ENCODE data around the gene STARD8. TPM values are rescaled to one million over a fixed set of nuclear protein-coding genes. Genes with fewer than 3 reads are reported as not detected.

STARD8 gene
- polyA plus RNA-seq, 1 donor from 2014 or later, result 0.09 TPM

DNA sequence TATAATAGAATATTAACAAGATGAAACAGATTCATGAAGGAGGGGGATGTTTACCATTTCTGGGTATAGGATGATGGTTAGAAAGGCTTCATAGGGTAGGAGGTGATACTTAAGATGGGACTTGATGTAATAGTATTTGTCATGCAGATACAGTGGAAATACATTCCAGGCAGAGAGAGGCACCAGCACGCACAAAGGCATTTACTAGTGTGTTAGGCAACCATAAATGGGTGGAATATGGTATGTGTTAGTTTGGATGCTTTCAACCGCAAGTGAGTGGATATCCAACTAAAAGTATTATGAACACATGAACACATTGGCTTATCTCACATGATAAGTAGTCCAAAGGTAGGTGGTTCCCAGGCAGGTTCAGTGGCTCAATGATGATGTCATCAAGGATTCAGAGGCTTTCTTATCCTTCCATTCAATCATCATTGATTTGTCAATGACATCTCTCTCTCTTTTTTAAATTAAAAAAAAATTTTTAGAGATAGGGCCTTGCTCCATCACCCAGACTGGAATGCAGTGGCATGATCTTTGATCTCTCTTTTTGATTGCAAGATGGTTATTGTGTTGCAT, 12.7 kb upstream of the STARD8 start:
- H3F3A ChIP-seq (ENCODE audit: insufficient read depth, low read length, poor library complexity, severe bottlenecking), result no peaks in the 10 kb centered on the region
- H3K27me3 ChIP-seq (ENCODE audit: insufficient read depth, low read depth, low read length), result no peaks in the 10 kb centered on the region
- H3K4me3 ChIP-seq (ENCODE audit: low read length), result no peak overlapping the region
- H3K27ac ChIP-seq (ENCODE audit: low read length), result no peak overlapping the region
- H3K36me3 ChIP-seq (ENCODE audit: insufficient read depth, low read length), result no peaks in the 10 kb centered on the region
- H3K9me2 ChIP-seq (ENCODE audit: insufficient read depth, low read length), result no peaks in the 10 kb centered on the region
- no peak overlapping the region for H3K9ac ChIP-seq (ENCODE audit: low read length)
- no peak overlapping the region for H2AFZ ChIP-seq (ENCODE audit: low read depth, low read length)
- no peak overlapping the region for H3K4me2 ChIP-seq (ENCODE audit: low read length)
- TF ChIP-seq TAF1 (IDR thresholded peaks at IDR 0.05; ENCODE audit: low read depth) (no peak), POLR2AphosphoS5 (IDR thresholded peaks at IDR 0.05) (no peak), EP300 (conservative IDR thresholded peaks at IDR 0.05; ENCODE audit: poor library complexity, severe bottlenecking) (no peak), RAD21 (conservative IDR thresholded peaks at IDR 0.05) (no peak), SMC3 (conservative IDR thresholded peaks at IDR 0.05; ENCODE audit: poor library complexity) (no peak), MXI1 (conservative IDR thresholded peaks at IDR 0.05; ENCODE audit: poor library complexity, severe bottlenecking) (no peak), EZH2 (IDR thresholded peaks at IDR 0.05; ENCODE audit: borderline replicate concordance, insufficient read depth, low read length, poor library complexity, severe bottlenecking) (no peak)
- TF ChIP-seq, protein P1, sequence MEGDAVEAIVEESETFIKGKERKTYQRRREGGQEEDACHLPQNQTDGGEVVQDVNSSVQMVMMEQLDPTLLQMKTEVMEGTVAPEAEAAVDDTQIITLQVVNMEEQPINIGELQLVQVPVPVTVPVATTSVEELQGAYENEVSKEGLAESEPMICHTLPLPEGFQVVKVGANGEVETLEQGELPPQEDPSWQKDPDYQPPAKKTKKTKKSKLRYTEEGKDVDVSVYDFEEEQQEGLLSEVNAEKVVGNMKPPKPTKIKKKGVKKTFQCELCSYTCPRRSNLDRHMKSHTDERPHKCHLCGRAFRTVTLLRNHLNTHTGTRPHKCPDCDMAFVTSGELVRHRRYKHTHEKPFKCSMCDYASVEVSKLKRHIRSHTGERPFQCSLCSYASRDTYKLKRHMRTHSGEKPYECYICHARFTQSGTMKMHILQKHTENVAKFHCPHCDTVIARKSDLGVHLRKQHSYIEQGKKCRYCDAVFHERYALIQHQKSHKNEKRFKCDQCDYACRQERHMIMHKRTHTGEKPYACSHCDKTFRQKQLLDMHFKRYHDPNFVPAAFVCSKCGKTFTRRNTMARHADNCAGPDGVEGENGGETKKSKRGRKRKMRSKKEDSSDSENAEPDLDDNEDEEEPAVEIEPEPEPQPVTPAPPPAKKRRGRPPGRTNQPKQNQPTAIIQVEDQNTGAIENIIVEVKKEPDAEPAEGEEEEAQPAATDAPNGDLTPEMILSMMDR (IDR thresholded peaks at IDR 0.05; ENCODE audit: poor library complexity, severe bottlenecking), result no peak
- TF ChIP-seq, protein P2, sequence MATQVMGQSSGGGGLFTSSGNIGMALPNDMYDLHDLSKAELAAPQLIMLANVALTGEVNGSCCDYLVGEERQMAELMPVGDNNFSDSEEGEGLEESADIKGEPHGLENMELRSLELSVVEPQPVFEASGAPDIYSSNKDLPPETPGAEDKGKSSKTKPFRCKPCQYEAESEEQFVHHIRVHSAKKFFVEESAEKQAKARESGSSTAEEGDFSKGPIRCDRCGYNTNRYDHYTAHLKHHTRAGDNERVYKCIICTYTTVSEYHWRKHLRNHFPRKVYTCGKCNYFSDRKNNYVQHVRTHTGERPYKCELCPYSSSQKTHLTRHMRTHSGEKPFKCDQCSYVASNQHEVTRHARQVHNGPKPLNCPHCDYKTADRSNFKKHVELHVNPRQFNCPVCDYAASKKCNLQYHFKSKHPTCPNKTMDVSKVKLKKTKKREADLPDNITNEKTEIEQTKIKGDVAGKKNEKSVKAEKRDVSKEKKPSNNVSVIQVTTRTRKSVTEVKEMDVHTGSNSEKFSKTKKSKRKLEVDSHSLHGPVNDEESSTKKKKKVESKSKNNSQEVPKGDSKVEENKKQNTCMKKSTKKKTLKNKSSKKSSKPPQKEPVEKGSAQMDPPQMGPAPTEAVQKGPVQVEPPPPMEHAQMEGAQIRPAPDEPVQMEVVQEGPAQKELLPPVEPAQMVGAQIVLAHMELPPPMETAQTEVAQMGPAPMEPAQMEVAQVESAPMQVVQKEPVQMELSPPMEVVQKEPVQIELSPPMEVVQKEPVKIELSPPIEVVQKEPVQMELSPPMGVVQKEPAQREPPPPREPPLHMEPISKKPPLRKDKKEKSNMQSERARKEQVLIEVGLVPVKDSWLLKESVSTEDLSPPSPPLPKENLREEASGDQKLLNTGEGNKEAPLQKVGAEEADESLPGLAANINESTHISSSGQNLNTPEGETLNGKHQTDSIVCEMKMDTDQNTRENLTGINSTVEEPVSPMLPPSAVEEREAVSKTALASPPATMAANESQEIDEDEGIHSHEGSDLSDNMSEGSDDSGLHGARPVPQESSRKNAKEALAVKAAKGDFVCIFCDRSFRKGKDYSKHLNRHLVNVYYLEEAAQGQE (IDR thresholded peaks at IDR 0.05; ENCODE audit: borderline replicate concordance), result no peak
- H4K20me1 ChIP-seq (ENCODE audit: insufficient read depth), result no peaks in the 10 kb centered on the region
- no peaks in the 10 kb centered on the region for H3K9me3 ChIP-seq (ENCODE audit: low read length)
- H3K79me2 ChIP-seq (replicated peaks; ENCODE audit: insufficient read depth, low read length), result no peaks in the 10 kb centered on the region

DNA sequence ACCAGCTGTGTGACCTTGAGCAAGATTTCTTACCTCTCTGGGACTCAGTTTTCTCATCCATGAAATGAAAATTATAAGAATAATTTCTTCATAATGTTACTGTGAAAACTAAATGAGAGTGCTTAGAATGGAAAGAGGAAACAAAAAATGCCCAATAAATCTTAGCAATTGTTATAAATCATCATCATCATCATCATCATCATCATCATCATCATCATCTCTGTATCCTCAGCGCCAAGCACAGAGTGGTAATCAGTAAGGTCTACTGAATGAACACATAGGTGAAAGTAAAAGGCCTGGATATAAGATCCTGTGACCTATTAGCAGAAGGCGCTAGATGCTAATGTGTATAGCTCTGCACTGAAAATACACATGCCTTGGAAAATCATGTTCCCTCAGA, 6.8 kb upstream of the STARD8 start:
- H3K4me2 ChIP-seq (ENCODE audit: low read length), result no peak overlapping the region
- no peaks in the 10 kb centered on the region for H3K9me3 ChIP-seq (ENCODE audit: low read length)
- no peaks in the 10 kb centered on the region for H3K27me3 ChIP-seq (ENCODE audit: insufficient read depth, low read depth, low read length)
- no peak overlapping the region for H2AFZ ChIP-seq (ENCODE audit: low read depth, low read length)
- no peak overlapping the region for H3K9ac ChIP-seq (ENCODE audit: low read length)
- no peak overlapping the region for H3K4me3 ChIP-seq (ENCODE audit: low read length)
- no peaks in the 10 kb centered on the region for H3K79me2 ChIP-seq (replicated peaks; ENCODE audit: insufficient read depth, low read length)
- no peak overlapping the region for H3K27ac ChIP-seq (ENCODE audit: low read length)
- H4K20me1 ChIP-seq (ENCODE audit: insufficient read depth), result no peaks in the 10 kb centered on the region
- H3K36me3 ChIP-seq (ENCODE audit: insufficient read depth, low read length), result no peaks in the 10 kb centered on the region
- H3F3A ChIP-seq (ENCODE audit: insufficient read depth, low read length, poor library complexity, severe bottlenecking), result no peaks in the 10 kb centered on the region
- no peak for TF ChIP-seq SMC3 (conservative IDR thresholded peaks at IDR 0.05; ENCODE audit: poor library complexity)
- no peak for TF ChIP-seq EZH2 (IDR thresholded peaks at IDR 0.05; ENCODE audit: borderline replicate concordance, insufficient read depth, low read length, poor library complexity, severe bottlenecking)
- TF ChIP-seq MXI1 (conservative IDR thresholded peaks at IDR 0.05; ENCODE audit: poor library complexity, severe bottlenecking), result no peak
- TF ChIP-seq, protein P1 (IDR thresholded peaks at IDR 0.05; ENCODE audit: poor library complexity, severe bottlenecking), result no peak
- TF ChIP-seq TAF1 (IDR thresholded peaks at IDR 0.05; ENCODE audit: low read depth), result no peak
- TF ChIP-seq POLR2AphosphoS5 (IDR thresholded peaks at IDR 0.05), result no peak
- no peak for TF ChIP-seq EP300 (conservative IDR thresholded peaks at IDR 0.05; ENCODE audit: poor library complexity, severe bottlenecking)
- TF ChIP-seq RAD21 (conservative IDR thresholded peaks at IDR 0.05), result no peak
- TF ChIP-seq, protein P2 (IDR thresholded peaks at IDR 0.05; ENCODE audit: borderline replicate concordance), result no peak
- H3K9me2 ChIP-seq (ENCODE audit: insufficient read depth, low read length), result no peaks in the 10 kb centered on the region
